NCI-H1417 treated with DMSO at 0.1 percent for 48 hours (cell line): ENCODE results near the gene CBLN2.

Experiments
- DNase-seq: peaks from one replicate; lab custom pipeline; 2025; lab: John Stamatoyannopoulos, UW

Gene CBLN2

GRCh38 chr18:72544092-72544886 is at the start of gene CBLN2:
Gene CBLN2, minus strand, starts transcription at chr18:72544342. Its CDS starts 2,182 bp downstream, at chr18:72542160.
- peak; percentile 92 for DNase-seq

GRCh38 chr18:72588360-72588759 is 44.2 kb upstream of the CBLN2 start:
- no peak for DNase-seq

GRCh38 chr18:72584787-72585186 is 40.6 kb upstream of the CBLN2 start:
- no peak for DNase-seq

- DNase-seq: no peak
Measured at GRCh38 chr18:72581976-72582375, 37.8 kb upstream of the CBLN2 start.

GRCh38 chr18:72572896-72573295 is 28.8 kb upstream of the CBLN2 start:
- DNase-seq: no peak

- DNase-seq: no peak
Measured at GRCh38 chr18:72566290-72566689, 22.1 kb upstream of the CBLN2 start.

GRCh38 chr18:72555968-72556367 is 11.8 kb upstream of the CBLN2 start:
- no peak for DNase-seq

GRCh38 chr18:72555101-72555500 is 11.0 kb upstream of the CBLN2 start:
- DNase-seq: no peak

GRCh38 chr18:72543357-72544055 is 636 bp downstream of the CBLN2 start:
- no peak for DNase-seq

- no peak for DNase-seq
Measured at GRCh38 chr18:72542984-72543356, 1.2 kb downstream of the CBLN2 start.

- DNase-seq: no peak
Measured at GRCh38 chr18:72542342-72542741, 1.8 kb downstream of the CBLN2 start.

- no peak for DNase-seq
Measured at GRCh38 chr18:72541871-72542332, 2.2 kb downstream of the CBLN2 start.

GRCh38 chr18:72539901-72540300 is 4.2 kb downstream of the CBLN2 start:
- DNase-seq: no peak

GRCh38 chr18:72530622-72531021 is 13.5 kb downstream of the CBLN2 start:
- DNase-seq: no peak

- no peak for DNase-seq
Measured at GRCh38 chr18:72504866-72505265, 39.3 kb downstream of the CBLN2 start.

- no peak for DNase-seq
Measured at GRCh38 chr18:72502671-72503431, 41.3 kb downstream of the CBLN2 start.

- DNase-seq: no peak
Measured at GRCh38 chr18:72492497-72492896, 51.6 kb downstream of the CBLN2 start.
